Keratinocyte (primary cell): Measurements from ENCODE around the gene FOXL2NB. TPM values are rescaled to one million over a fixed set of nuclear protein-coding genes. Genes with fewer than 3 reads are reported as not detected.

Experiments
- DNase-seq: peaks from one replicate; pipeline ENCODE4 v3.0.0-alpha.2; 2011; ENCODE audit warnings: low read depth, missing footprints, low spot score
- FAIRE-seq: peaks from 2 replicates; lab custom pipeline; 2011; peaks lifted over from hg19 to GRCh38; lab: Jason Lieb, UNC
- H2AFZ ChIP-seq: 2 replicates; pipeline ENCODE4 v1.6.0; 2012; ENCODE audit warnings: low read length, control low read depth, inconsistent platforms; ENCODE audit not compliant: control insufficient read depth
- H3K27ac ChIP-seq: 2 replicates; pipeline ENCODE4 v1.5.1; 2011; ENCODE audit warnings: low read length; ENCODE audit not compliant: control insufficient read depth, insufficient read depth
- H3K27me3 ChIP-seq: 3 replicates; pipeline ENCODE4 v1.6.0; 2011; ENCODE audit warnings: low read length; ENCODE audit not compliant: control insufficient read depth, insufficient read depth; ENCODE audit errors: extremely low read depth
- H3K36me3 ChIP-seq, 2 experiments: 2 replicates in 1 of 2; 3 replicates in 1 of 2; pipeline ENCODE4 v1.5.1; 2011; ENCODE audit warnings: low read length in 2 of 2, mild to moderate bottlenecking in 1 of 2; ENCODE audit not compliant: control insufficient read depth in 2 of 2, insufficient read depth in 2 of 2; ENCODE audit errors: extremely low read depth in 1 of 2
- H3K4me1 ChIP-seq: 3 replicates; pipeline ENCODE4 v1.5.1; 2011; ENCODE audit warnings: low read length; ENCODE audit not compliant: control insufficient read depth, insufficient read depth; ENCODE audit errors: extremely low read depth
- H3K4me2 ChIP-seq: 3 replicates; pipeline ENCODE4 v1.6.0; 2011; ENCODE audit warnings: low read depth, low read length; ENCODE audit not compliant: control insufficient read depth, insufficient read depth; ENCODE audit errors: extremely low read depth
- H3K4me3 ChIP-seq, 3 experiments: fragments of 200-600 bp in 1 of 3; sonication (generic) in 1 of 3; 2 replicates in 2 of 3; 3 replicates in 1 of 3; pipeline ENCODE4 v1.5.1; 2011 to 2016; ENCODE audit warnings: low read length in 3 of 3, mild to moderate bottlenecking in 3 of 3, control low read depth in 2 of 3, inconsistent platforms in 1 of 3, low read depth in 1 of 3, mixed read lengths in 1 of 3, mixed run types in 1 of 3, moderate library complexity in 1 of 3; ENCODE audit not compliant: control insufficient read depth in 2 of 3, insufficient read depth in 2 of 3; ENCODE audit errors: extremely low read depth in 1 of 3
- H3K79me2 ChIP-seq: 2 replicates; pipeline ENCODE4 v1.6.0; 2012; ENCODE audit warnings: low read length; ENCODE audit not compliant: control insufficient read depth, insufficient read depth
- H3K9ac ChIP-seq: 3 replicates; pipeline ENCODE4 v1.6.0; 2011; ENCODE audit warnings: low read length; ENCODE audit not compliant: control insufficient read depth, insufficient read depth; ENCODE audit errors: extremely low read depth
- H3K9me1 ChIP-seq: 3 replicates; pipeline ENCODE4 v1.6.0; 2011; ENCODE audit warnings: low read length; ENCODE audit not compliant: control insufficient read depth, insufficient read depth; ENCODE audit errors: extremely low read depth
- H3K9me3 ChIP-seq: 2 replicates; pipeline ENCODE4 v1.5.1; 2012; ENCODE audit warnings: low read depth, low read length; ENCODE audit not compliant: control insufficient read depth
- H4K20me1 ChIP-seq: 3 replicates; pipeline ENCODE4 v1.6.0; 2011; ENCODE audit warnings: low read length; ENCODE audit not compliant: control insufficient read depth, insufficient read depth; ENCODE audit errors: extremely low read depth
- CTCF ChIP-seq, 3 experiments: IDR thresholded peaks in 1 of 3; conservative IDR thresholded peaks in 1 of 3; optimal IDR thresholded peaks in 1 of 3; 2 replicates in 2 of 3; 3 replicates in 1 of 3; pipeline versions ENCODE3 to v1.5.1; 2011; ENCODE audit warnings: low read length in 3 of 3, mild to moderate bottlenecking in 3 of 3, moderate library complexity in 2 of 3, control low read depth in 1 of 3, inconsistent platforms in 1 of 3; ENCODE audit not compliant: insufficient read depth in 2 of 3; ENCODE audit errors: extremely low read depth in 1 of 3
- EZH2 ChIP-seq: IDR thresholded peaks from one replicate; pipeline ENCODE4 v1.6.1; 2012; ENCODE audit warnings: inconsistent platforms, mild to moderate bottlenecking, low read length, moderate library complexity
- dilution Hi-C: fragments of 300-500 bp; cut with MboI; formaldehyde crosslinking; loops from one replicate; pipeline ENCODE4 v1.7.0; 2020; ENCODE audit warnings: low sequenced_read_pairs; ENCODE audit not compliant: extremely low pct_ligation_motif_present
- polyA plus RNA-seq, 5 experiments: library from polyadenylated mRNA; depleted of rRNA in 3 of 5; stranded (reverse) in 3 of 5; stranded (forward) in 1 of 5; unstranded in 1 of 5; fragments of >200 nt; gene quantifications; 1 replicate in 1 of 5; 2 replicates in 3 of 5; 3 replicates in 1 of 5; pipeline versions ENCODE4 v1.2.1 to v1.2.3, GENCODE V29; 2011 to 2012; ENCODE audit warnings: missing spikeins in 2 of 5, low read depth in 1 of 5, low replicate concordance in 1 of 5

Gene FOXL2NB
- polyA plus RNA-seq, 1 donor (not counting 4 experiments of a cell fraction or from before 2014, with no cell fraction given): 0.38 TPM

- FAIRE-seq (no peak), DNase-seq (no peak)
- dilution Hi-C loops: loop anchor here (25.0 kb wide), 1 partner anchor 374 kb away; no protein-coding TSS in a partner anchor
- H3K36me3 ChIP-seq: no peaks in the 10 kb centered on the region
- H3K4me3 ChIP-seq: peak overlapping the region in 1 of 3 experiments; percentile 20
- no peak overlapping the region for H2AFZ ChIP-seq
- H3K9me3 ChIP-seq: no peaks in the 10 kb centered on the region
- peak overlapping the region; percentile 32 for H3K4me2 ChIP-seq
- peaks cover 13% of the 10 kb centered on the region for H3K4me1 ChIP-seq
- peaks cover 79% of the 10 kb centered on the region for H3K27me3 ChIP-seq
- no peak overlapping the region for H3K27ac ChIP-seq
- no peaks in the 10 kb centered on the region for H3K79me2 ChIP-seq
- H3K9ac ChIP-seq: no peak overlapping the region
- no peaks in the 10 kb centered on the region for H4K20me1 ChIP-seq
- H3K9me1 ChIP-seq: peaks cover 4% of the 10 kb centered on the region
- TF ChIP-seq EZH2: peak; percentile 95
- TF ChIP-seq CTCF (optimal IDR thresholded peaks at IDR 0.05 in 1 of 3, IDR thresholded peaks at IDR 0.05 in 1 of 3, conservative IDR thresholded peaks at IDR 0.05 in 1 of 3; ENCODE audit: extremely low read depth in 1 of 3, insufficient read depth in 2 of 3, low read length in 3 of 3): no peak
Observed at GRCh38 chr3:138938056-138938876, 8.8 kb upstream of the FOXL2NB start.

GRCh38 chr3:138938877-138939560 lies 8.0 kb upstream of the FOXL2NB start:
- Histone ChIP-seq H3K4me2 (no peak overlapping the region), H3K79me2 (no peaks in the 10 kb centered on the region), H3K27me3 (peaks cover 86% of the 10 kb centered on the region), H3K4me1 (peaks cover 13% of the 10 kb centered on the region), H3K9ac (no peak overlapping the region), H2AFZ (no peak overlapping the region), H4K20me1 (peaks cover under 1% of the 10 kb centered on the region), H3K9me3 (no peaks in the 10 kb centered on the region), H3K9me1 (peaks cover 4% of the 10 kb centered on the region), H3K27ac (no peak overlapping the region), H3K36me3 (no peaks in the 10 kb centered on the region), H3K4me3 (no peak overlapping the region)
- dilution Hi-C loops: loop anchor here (25.0 kb wide), 1 partner anchor 373 kb away; no protein-coding TSS in a partner anchor
- no peak for FAIRE-seq
- DNase-seq: no peak
- TF ChIP-seq EZH2 (no peak), CTCF (optimal IDR thresholded peaks at IDR 0.05 in 1 of 3, IDR thresholded peaks at IDR 0.05 in 1 of 3, conservative IDR thresholded peaks at IDR 0.05 in 1 of 3; ENCODE audit: extremely low read depth in 1 of 3, insufficient read depth in 2 of 3, low read length in 3 of 3) (no peak)
